Motor neuron (in vitro differentiated cells): Measurements from ENCODE around the gene GOLPH3L. TPM values are rescaled to one million over a fixed set of nuclear protein-coding genes. Genes with fewer than 3 reads are reported as not detected.
"Not testable (repeated sequence)": the region's sequence is repeated elsewhere in the genome, so short reads cannot be mapped to it uniquely, and the experiment has no call there.

Experiments
- ATAC-seq, 8 experiments: fragments of 200-7000 bp; cut with Tn5 transposase; replicated peaks in 6 of 8; 2 replicates each; pipeline ENCODE4 v1.8.0; 2021; ENCODE audit warnings: mild to moderate bottlenecking in 8 of 8, moderate library complexity in 8 of 8
- H3K27ac ChIP-seq, 2 donors: fragments of 250-450 bp; sonication (Bioruptor Pico); 2 replicates each; pipeline ENCODE4 v1.9.0; 2021; ENCODE audit warnings: antibody characterized with exemption in 2 of 2, mild to moderate bottlenecking in 2 of 2, moderate library complexity in 1 of 2
- H3K4me1 ChIP-seq, 2 donors: fragments of 250-450 bp; sonication (Bioruptor Pico); replicated peaks in 1 of 2; 2 replicates each; pipeline ENCODE4 v1.6.1; 2021; ENCODE audit warnings: antibody characterized with exemption in 2 of 2, mild to moderate bottlenecking in 2 of 2, moderate library complexity in 1 of 2
- H3K4me3 ChIP-seq, 5 donors: fragments of 250-450 bp; sonication (Bioruptor Pico); 2 replicates each; pipeline ENCODE4 v1.9.0; 2021; ENCODE audit warnings: antibody characterized with exemption in 5 of 5, mild to moderate bottlenecking in 5 of 5, moderate library complexity in 4 of 5
- WGBS, 10 experiments: fragments of 450-650 bp; shearing (Covaris generic); methylation state at CpG; one replicate each; pipeline ENCODE4 v1.0.0; 2022; 5-methylcytosine and 5-hydroxymethylcytosine counted together
- in situ Hi-C, 9 experiments: fragments of 400-800 bp; cut with MboI; loops; one replicate each; pipeline ENCODE4 v1.15.0; 2021; ENCODE audit warnings: low sequenced_read_pairs in 9 of 9, low pct_unique_long_range_greater_than_20kb in 2 of 9; ENCODE audit not compliant: unreplicated experiment in 9 of 9
- total RNA-seq, 8 experiments: library from RNA; unstranded; fragments of 300-600 nt; gene quantifications; 2 replicates each; pipeline versions ENCODE4 v1.2.3 to v1.2.4, GENCODE V29; 2022

GOLPH3L gene
- total RNA-seq, 8 experiments from 2014 or later, result 20.0 to 46.2 (median 23.3) TPM

DNA sequence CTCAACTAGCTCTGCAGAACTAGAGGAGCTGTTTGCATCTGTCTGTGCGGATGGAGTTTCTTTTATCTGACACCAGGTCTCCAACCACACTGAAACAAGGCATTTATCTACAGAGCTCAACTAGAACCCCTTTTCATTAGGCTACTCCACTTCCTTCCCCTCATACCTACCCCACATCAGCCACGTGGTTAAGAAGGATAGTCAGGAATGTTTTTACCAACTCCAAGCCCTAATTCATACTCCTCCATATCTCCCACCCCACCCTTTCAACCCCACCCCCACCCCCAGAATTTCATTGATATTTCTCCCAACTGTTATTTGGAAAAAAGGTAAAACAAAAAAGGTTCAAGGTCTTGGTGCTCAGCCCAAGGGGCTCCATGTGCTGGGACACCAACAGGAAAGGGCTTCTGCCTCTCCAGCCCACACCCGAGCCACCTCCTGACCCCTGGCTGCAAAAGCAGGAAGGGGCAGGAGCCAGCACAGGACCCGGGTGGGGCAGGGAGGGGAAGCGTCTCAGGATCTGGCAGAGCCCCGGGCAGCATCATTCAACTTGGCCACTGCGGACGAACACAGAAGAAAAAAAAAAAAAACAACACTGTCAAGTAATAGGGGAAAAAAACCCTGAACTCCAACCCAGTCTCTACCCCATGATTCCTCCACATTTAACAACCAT is 74.5 kb downstream of the GOLPH3L start:
- in situ Hi-C loops, result no loop called here
- WGBS, 10 experiments, result 30 to 98% (median 84%) methylated on average over 2 to 4 of the region's 8 CpGs; no CpG with 5 or more reads in 5 of the 10 experiments
- H3K4me3 ChIP-seq, result no peak overlapping the region
- H3K4me1 ChIP-seq, result no peaks in the 10 kb centered on the region
- peak in 3 of 8 experiments; percentile 11 to 42 (median 26) for ATAC-seq
- no peak overlapping the region for H3K27ac ChIP-seq

- in situ Hi-C loops, result no loop called here
- Histone ChIP-seq H3K4me1 (no peaks in the 10 kb centered on the region), H3K4me3 (no peak overlapping the region), H3K27ac (no peak overlapping the region)
- 56 to 90% (median 83%) methylated on average over 4 to 8 of the region's 8 CpGs for WGBS, 10 experiments
- no peak for ATAC-seq
Observed at GRCh38 chr1:150621497-150622302, 75.3 kb downstream of the GOLPH3L start.

DNA sequence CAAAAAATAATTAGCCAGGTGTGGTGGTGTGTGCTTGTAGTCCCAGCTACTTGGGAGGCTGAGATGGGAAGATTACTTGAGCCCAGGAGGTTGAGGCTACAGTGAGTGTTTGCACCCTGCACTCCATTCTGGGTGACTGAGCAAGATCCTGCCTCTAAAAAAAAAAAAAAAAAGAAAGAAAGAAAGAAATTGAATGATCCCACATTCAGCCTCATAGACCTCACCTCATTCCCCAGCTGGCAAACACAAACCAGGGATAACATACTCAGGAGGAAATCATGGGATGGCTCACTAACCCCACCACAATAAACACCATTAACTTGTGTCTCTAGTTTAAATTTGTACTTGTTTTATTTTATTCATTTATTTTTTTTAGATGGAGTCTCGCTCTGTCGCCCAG is 76.0 kb downstream of the GOLPH3L start:
- no peak for ATAC-seq
- no peaks in the 10 kb centered on the region for H3K4me1 ChIP-seq
- H3K27ac ChIP-seq, result no peak overlapping the region
- in situ Hi-C loops, result no loop called here
- WGBS, 10 experiments, result 100% methylated on average over 2 of the region's 2 CpGs; no CpG with 5 or more reads in 3 of the 10 experiments
- H3K4me3 ChIP-seq, result no peak overlapping the region

DNA sequence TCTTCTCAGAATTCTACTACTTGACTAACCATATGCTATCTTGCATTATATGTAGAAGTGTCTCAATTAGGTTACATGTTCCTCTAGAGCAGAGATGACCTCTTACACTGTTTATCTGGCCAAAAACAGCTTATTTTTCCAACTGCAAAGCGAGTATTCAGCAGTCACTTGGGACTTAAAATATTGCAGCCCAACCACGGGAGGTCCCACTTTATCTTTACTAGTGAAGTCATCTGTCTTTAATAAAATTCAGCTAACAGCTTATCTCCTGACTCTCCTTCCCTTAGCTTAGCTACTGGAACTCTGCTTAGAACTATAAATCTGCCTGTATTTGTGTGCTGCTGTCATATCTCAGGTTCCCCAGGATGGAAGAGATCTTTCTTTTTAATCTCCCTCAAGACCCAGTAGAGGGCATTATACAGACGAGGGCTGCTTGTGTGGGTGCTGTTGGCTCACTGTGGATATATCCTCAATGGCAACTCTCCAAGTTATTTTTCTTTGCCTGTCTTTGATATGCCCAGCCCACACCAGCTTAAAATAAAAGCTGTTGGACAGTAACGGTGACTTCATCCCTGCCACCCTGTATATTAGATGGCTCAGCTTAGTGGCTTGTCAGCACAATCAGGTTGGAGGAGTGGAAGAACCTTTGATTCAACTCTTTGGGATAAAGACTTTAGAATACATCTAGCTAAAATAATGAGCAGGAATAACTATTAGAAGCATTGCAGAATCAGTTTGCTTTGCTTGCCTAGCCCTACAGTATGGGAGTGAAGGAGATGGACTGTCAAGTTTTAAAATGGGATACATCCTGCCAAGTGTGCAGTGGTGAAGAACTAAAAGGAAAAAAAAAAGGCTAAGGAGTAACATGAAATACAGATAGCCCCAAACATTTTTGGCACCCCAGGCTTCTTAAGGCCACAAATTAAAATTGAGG is 77.1 kb downstream of the GOLPH3L start:
- H3K4me3 ChIP-seq, result no peak overlapping the region
- 0 to 94% (median 82%) methylated on average over 1 to 4 of the region's 4 CpGs for WGBS, 10 experiments
- in situ Hi-C loops, result no loop called here
- peak; percentile 30 to 97 (median 74) for ATAC-seq
- H3K27ac ChIP-seq, result no peak overlapping the region
- no peaks in the 10 kb centered on the region for H3K4me1 ChIP-seq

DNA sequence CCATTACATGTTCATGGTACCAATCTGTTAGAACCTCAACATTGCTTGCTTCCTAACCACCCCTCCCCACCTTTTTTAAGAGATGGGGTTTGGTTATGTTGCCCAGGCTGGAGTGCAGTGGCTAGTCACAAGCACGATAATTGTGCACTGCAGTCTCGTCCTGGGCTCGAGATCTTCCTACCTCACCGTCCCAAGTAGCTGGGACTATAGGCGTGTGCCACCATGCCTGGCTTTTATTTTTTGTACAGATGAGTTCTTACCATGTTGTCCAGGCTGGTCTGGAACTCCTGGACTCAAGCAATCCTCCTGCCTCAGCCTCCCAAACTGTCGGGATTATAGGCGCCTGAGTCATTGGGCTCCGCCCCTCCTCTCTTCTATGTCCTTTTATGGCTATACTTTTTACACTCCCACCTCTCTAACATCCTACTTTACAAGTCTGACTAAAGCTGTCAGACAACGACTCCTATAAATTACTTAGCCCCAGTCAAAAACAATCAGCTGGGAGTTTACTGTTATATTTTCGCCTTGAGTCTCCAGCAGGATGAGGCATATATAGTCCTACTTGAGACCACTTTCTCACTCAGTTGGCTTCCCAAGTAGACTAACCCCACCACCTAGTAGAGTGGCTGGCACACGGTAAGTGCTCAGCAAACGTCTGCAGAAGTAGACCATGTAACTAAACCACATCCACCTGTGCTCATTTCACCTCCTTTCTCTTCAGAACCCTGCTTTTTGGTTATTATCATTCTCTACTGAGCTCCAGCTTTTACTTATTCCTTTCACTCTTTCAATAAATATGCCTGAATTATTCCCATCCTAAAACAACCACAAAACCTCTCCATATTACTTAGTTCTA is 81.4 kb downstream of the GOLPH3L start:
- in situ Hi-C loops, result no loop called here
- ATAC-seq, result no peak
- WGBS, 10 experiments, result 60 to 96% (median 87%) methylated on average over 1 to 12 of the region's 12 CpGs

GRCh38 chr1:150613061-150613920 is 83.7 kb downstream of the GOLPH3L start:
- 13 to 92% (median 73%) methylated on average over 2 to 11 of the region's 12 CpGs for WGBS, 10 experiments
- no peak overlapping the region for H3K4me3 ChIP-seq
- in situ Hi-C loops, result no loop called here
- peaks cover 3 to 22% of the 10 kb centered on the region in 2 donors for H3K4me1 ChIP-seq
- peak in 3 of 8 experiments; percentile 21 to 51 (median 24) for ATAC-seq
- H3K27ac ChIP-seq, result no peak overlapping the region

More for the DNA sequence above, 81.4 kb downstream of the GOLPH3L start:
- Histone ChIP-seq H3K4me3 (no peak overlapping the region), H3K4me1 (peaks cover 0 to 9% of the 10 kb centered on the region in 2 donors), H3K27ac (no peak overlapping the region)

DNA sequence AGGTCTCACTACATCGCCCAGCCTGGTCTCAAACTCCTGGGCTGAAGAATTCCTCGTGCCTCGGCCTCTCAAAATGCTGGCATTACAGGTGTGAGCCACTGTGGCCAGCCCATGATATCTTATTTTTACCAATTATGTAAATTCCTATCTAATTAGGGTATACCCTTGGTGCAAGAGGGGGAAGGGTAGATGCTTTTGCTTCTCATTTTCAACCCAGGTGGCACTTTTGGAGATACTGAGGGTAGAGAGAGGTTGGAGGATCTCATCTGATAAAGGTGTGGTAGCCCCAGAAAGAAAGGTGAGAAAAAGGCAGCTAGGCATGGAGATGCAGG is 85.0 kb downstream of the GOLPH3L start:
- Histone ChIP-seq H3K4me1 (peaks cover 3 to 22% of the 10 kb centered on the region in 2 donors), H3K27ac (peak overlapping the region in 1 of 2 donors; percentile 46), H3K4me3 (no peak overlapping the region)
- ATAC-seq, result no peak
- in situ Hi-C loops, result no loop called here
- 44 to 100% (median 95%) methylated on average over 1 to 3 of the region's 3 CpGs; no CpG with 5 or more reads in 1 of the 10 experiments for WGBS, 10 experiments

GRCh38 chr1:150610576-150610975 is 86.4 kb downstream of the GOLPH3L start:
- no peak overlapping the region for H3K4me3 ChIP-seq

GRCh38 chr1:150609732-150610131 is 87.2 kb downstream of the GOLPH3L start:
- Histone ChIP-seq H3K4me1 (peaks cover 6 to 27% of the 10 kb centered on the region in 2 donors), H3K4me3 (no peak overlapping the region), H3K27ac (peak overlapping the region; percentile 67 to 83)
- in situ Hi-C loops, result no loop called here
- ATAC-seq, result peak in 5 of 8 experiments; percentile 60 to 81 (median 75)
- 5 to 100% (median 17%) methylated on average over 1 to 2 of the region's 2 CpGs; no CpG with 5 or more reads in 1 of the 10 experiments for WGBS, 10 experiments

More at GRCh38 chr1:150610576-150610975, 86.4 kb downstream of the GOLPH3L start:
- H3K4me1 ChIP-seq, result peaks cover 3 to 22% of the 10 kb centered on the region in 2 donors
- ATAC-seq, result no peak
- H3K27ac ChIP-seq, result peak overlapping the region in 1 of 2 donors; percentile 83
- 81 to 100% (median 93%) methylated on average over 1 to 4 of the region's 4 CpGs; no CpG with 5 or more reads in 3 of the 10 experiments for WGBS, 10 experiments
- in situ Hi-C loops, result no loop called here

DNA sequence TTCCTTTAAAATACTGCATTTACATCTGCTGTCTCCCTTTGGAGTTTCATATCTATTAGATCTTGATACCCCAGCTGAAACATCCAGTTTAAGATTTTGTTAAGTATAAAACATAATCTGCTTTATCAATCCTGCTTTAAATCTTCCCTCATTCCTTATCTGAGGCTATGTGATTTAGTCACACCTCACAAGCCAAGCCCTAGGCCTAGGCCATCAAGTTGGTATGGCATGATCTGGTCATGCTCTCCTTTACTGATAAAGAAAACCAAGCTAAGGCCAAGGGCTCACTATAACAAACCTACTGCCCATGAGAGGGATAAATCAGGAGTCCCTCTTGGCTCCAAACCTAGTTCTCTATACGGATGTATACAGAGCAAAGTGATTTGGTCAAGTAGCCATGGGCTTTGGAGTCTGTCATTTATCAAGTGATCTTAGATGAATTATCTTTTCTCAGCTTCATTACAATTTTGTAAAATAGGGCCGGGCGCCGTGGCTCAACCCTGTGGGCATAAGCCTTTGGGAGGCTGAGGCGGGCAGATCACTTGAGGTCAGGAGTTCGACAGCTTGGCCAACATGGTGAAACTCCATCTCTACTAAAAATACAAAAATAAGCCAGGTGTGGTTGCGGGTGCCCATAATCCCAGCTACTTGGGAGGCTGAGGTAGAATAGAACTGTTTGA is 90.4 kb downstream of the GOLPH3L start:
- Histone ChIP-seq H3K4me3 (no peak overlapping the region), H3K4me1 (peaks cover 10 to 28% of the 10 kb centered on the region in 2 donors), H3K27ac (no peak overlapping the region)
- 90 to 100% (median 93%) methylated on average over 2 to 7 of the region's 7 CpGs; no CpG with 5 or more reads in 4 of the 10 experiments for WGBS, 10 experiments
- no peak for ATAC-seq
- in situ Hi-C loops, result no loop called here

GRCh38 chr1:150605451-150605731 is 91.6 kb downstream of the GOLPH3L start:
- peaks cover 10 to 24% of the 10 kb centered on the region in 2 donors for H3K4me1 ChIP-seq
- peak overlapping the region; percentile 63 to 65 for H3K27ac ChIP-seq
- in situ Hi-C loops, ATAC-seq, H3K4me3 ChIP-seq: not testable (repeated sequence)
- WGBS, 10 experiments, result 86 to 100% (median 100%) methylated on average over 1 to 3 of the region's 3 CpGs
